ENCODE data around the gene MCRIP2.
"Not testable (repeated sequence)": the region's sequence is repeated elsewhere in the genome, so short reads cannot be mapped to it uniquely, and the experiment has no call there.

Gene MCRIP2

GRCh38 chr16:685967-686366, 44.3 kb downstream of the MCRIP2 start:
- peak; percentile 75 for DNase-seq

GRCh38 chr16:686459-687260, 45.0 kb downstream of the MCRIP2 start:
- no peak for DNase-seq
- no peaks in the 10 kb centered on the region for H3K9me3 ChIP-seq (ENCODE audit: severe bottlenecking)
- H3K27ac ChIP-seq = no peak overlapping the region
- H3K36me3 ChIP-seq = peaks cover 57% of the 10 kb centered on the region
- H3K4me3 ChIP-seq (ENCODE audit: low read depth, low read length) = no peak overlapping the region
- no peaks in the 10 kb centered on the region for H3K27me3 ChIP-seq (ENCODE audit: insufficient read depth, low read depth, severe bottlenecking)
- TF ChIP-seq CTCF (IDR thresholded peaks at IDR 0.05; ENCODE audit: low read depth, low read length) = no peak

More at GRCh38 chr16:685967-686366, 44.3 kb downstream of the MCRIP2 start:
- Histone ChIP-seq H3K4me3 (ENCODE audit: low read depth, low read length) (no peak overlapping the region), H3K27me3 (ENCODE audit: insufficient read depth, low read depth, severe bottlenecking) (no peaks in the 10 kb centered on the region), H3K36me3 (peaks cover 64% of the 10 kb centered on the region), H3K9me3 (ENCODE audit: severe bottlenecking) (no peaks in the 10 kb centered on the region), H3K27ac (no peak overlapping the region)
- TF ChIP-seq CTCF (IDR thresholded peaks at IDR 0.05; ENCODE audit: low read depth, low read length) = peak; percentile 90

- H3K9me3 ChIP-seq (ENCODE audit: severe bottlenecking) = no peaks in the 10 kb centered on the region
- peaks cover 48% of the 10 kb centered on the region for H3K36me3 ChIP-seq
- TF ChIP-seq CTCF (IDR thresholded peaks at IDR 0.05; ENCODE audit: low read depth, low read length) = no peak
- no peak for DNase-seq
- H3K27ac ChIP-seq = no peak overlapping the region
- no peak overlapping the region for H3K4me3 ChIP-seq (ENCODE audit: low read depth, low read length)
- no peaks in the 10 kb centered on the region for H3K27me3 ChIP-seq (ENCODE audit: insufficient read depth, low read depth, severe bottlenecking)
Measured at GRCh38 chr16:687499-687898, 45.9 kb downstream of the MCRIP2 start.

GRCh38 chr16:689175-689897, 47.7 kb downstream of the MCRIP2 start:
- no peak for TF ChIP-seq CTCF (IDR thresholded peaks at IDR 0.05; ENCODE audit: low read depth, low read length)
- Histone ChIP-seq H3K27me3 (ENCODE audit: insufficient read depth, low read depth, severe bottlenecking) (no peaks in the 10 kb centered on the region), H3K4me3 (ENCODE audit: low read depth, low read length) (peak overlapping the region; percentile 80), H3K27ac (peak overlapping the region; percentile 92), H3K36me3 (peaks cover 38% of the 10 kb centered on the region), H3K9me3 (ENCODE audit: severe bottlenecking) (no peaks in the 10 kb centered on the region)
- no peak for DNase-seq

GRCh38 chr16:691242-691641, 49.6 kb downstream of the MCRIP2 start:
- H3K4me3 ChIP-seq (ENCODE audit: low read depth, low read length); H3K9me3 ChIP-seq (ENCODE audit: severe bottlenecking); DNase-seq; H3K27me3 ChIP-seq (ENCODE audit: insufficient read depth, low read depth, severe bottlenecking); H3K27ac ChIP-seq: not testable (repeated sequence)
- peaks cover 28% of the 10 kb centered on the region for H3K36me3 ChIP-seq

GRCh38 chr16:692356-693108, 50.9 kb downstream of the MCRIP2 start:
- H3K4me3 ChIP-seq (ENCODE audit: low read depth, low read length) = no peak overlapping the region
- H3K27ac ChIP-seq = no peak overlapping the region
- TF ChIP-seq CTCF (IDR thresholded peaks at IDR 0.05; ENCODE audit: low read depth, low read length) = no peak
- no peaks in the 10 kb centered on the region for H3K27me3 ChIP-seq (ENCODE audit: insufficient read depth, low read depth, severe bottlenecking)
- H3K36me3 ChIP-seq = peaks cover 15% of the 10 kb centered on the region
- no peaks in the 10 kb centered on the region for H3K9me3 ChIP-seq (ENCODE audit: severe bottlenecking)
- DNase-seq = no peak

Data from WERI-Rb-1 (cell line).